HG03442 (cell line): ENCODE data around the gene TMEM236.

ENCODE experiments used
- ATAC-seq: cut with Tn5 transposase; IDR thresholded peaks from one replicate; pipeline ENCODE4 v1.9.1; 2021; ENCODE audit warnings: mild to moderate bottlenecking, moderate library complexity; ENCODE audit not compliant: unreplicated experiment

The TMEM236 gene

GRCh38 chr10:17785276-17785930 lies 33.4 kb downstream of the TMEM236 start:
- ATAC-seq = no peak

GRCh38 chr10:17787087-17787961 lies 35.3 kb downstream of the TMEM236 start:
- no peak for ATAC-seq

- no peak for ATAC-seq
Measured at GRCh38 chr10:17788646-17789045, 36.6 kb downstream of the TMEM236 start.

- ATAC-seq = no peak
Measured at GRCh38 chr10:17789396-17789795, 37.4 kb downstream of the TMEM236 start.

- ATAC-seq = no peak
Measured at GRCh38 chr10:17790651-17791050, 38.6 kb downstream of the TMEM236 start.

GRCh38 chr10:17792991-17793390 lies 41.0 kb downstream of the TMEM236 start:
- ATAC-seq = no peak

- no peak for ATAC-seq
Measured at GRCh38 chr10:17793823-17794644, 42.0 kb downstream of the TMEM236 start.

GRCh38 chr10:17795083-17795482 lies 43.1 kb downstream of the TMEM236 start:
- ATAC-seq = no peak

GRCh38 chr10:17795813-17796594 lies 44.0 kb downstream of the TMEM236 start:
- no peak for ATAC-seq

- no peak for ATAC-seq
Measured at GRCh38 chr10:17801507-17801906, 49.5 kb downstream of the TMEM236 start.

GRCh38 chr10:17802350-17802749 lies 50.3 kb downstream of the TMEM236 start:
- ATAC-seq = no peak

GRCh38 chr10:17802976-17803375 lies 51.0 kb downstream of the TMEM236 start:
- no peak for ATAC-seq

GRCh38 chr10:17805330-17805729 lies 53.3 kb downstream of the TMEM236 start:
- ATAC-seq = no peak

GRCh38 chr10:17805921-17806577 lies 54.0 kb downstream of the TMEM236 start:
- ATAC-seq = no peak

GRCh38 chr10:17808971-17809841 lies 57.2 kb downstream of the TMEM236 start, which contains the start of gene MRC1:
Gene MRC1 (plus strand): TSS chr10:17809348. CDS start chr10:17809466, 118 bp downstream.
- no peak for ATAC-seq

GRCh38 chr10:17811146-17811865 lies 59.3 kb downstream of the TMEM236 start:
- ATAC-seq = no peak

- ATAC-seq = no peak
Measured at GRCh38 chr10:17814973-17815372, 63.0 kb downstream of the TMEM236 start.

GRCh38 chr10:17816199-17816598 lies 64.2 kb downstream of the TMEM236 start:
- no peak for ATAC-seq
